ENCODE results near the gene GARIN5B.
"Not testable (repeated sequence)": the region's sequence is repeated elsewhere in the genome, so short reads cannot be mapped to it uniquely, and the experiment has no call there.

GARIN5B gene

DNA sequence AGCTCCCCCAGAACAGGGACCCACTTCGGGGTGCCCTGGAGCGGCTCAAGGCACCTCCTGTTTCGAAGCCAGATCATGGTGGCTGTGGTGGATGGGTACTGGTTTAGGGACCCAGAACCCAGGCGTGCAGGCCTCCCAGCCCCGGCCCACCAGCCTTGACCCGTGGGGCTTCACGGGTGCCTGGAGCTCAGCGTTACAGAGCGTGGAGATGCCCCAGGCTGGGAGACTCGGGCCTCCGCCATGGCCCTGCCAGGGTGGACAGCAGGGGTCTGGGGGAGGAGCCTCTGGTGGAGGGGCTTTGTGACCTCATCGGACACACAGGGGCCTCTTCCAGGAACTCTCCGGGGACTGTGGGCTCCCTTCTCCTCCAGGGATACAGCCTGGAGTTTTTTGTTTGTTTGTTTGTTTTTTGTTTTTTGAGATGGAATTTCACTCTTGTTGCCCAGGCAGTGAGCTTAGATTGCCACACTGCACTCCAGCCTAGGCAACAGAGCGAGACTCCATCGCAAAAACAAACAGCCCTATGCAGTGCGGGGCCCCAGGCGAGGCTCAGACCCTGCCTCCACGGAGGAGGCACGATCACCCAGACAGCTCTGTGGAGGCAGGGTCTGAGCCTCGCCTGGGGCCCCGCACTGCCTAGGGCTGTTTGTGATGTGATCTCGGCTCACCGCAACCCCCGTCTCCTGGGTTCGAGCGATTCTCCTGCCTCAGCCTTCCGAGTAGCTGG, at the start of gene GARIN5B:
TSS of gene GARIN5B (minus strand) at position 271 of the 727 bp plus-strand sequence. CDS start at position 77, 194 bp downstream.
- DNase-seq, result no peak

DNA sequence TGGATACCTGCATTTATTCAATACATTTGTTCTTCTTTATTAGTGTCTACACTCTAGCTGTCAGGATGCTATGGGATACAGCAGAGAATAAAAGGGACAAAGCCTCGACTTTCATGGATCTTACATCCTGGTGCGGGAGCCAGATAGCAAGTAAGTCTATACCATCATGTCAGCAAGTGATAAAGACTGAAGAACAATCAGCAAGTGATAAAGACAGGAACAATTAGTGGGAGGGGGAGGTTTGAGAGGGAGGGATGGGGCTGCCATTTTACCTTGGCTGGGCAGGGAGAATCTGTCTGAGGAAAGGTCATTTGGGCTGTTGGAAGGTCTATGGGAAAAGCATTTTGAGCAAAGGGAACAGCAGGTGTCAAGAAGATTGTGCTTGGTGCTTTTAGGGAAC, 47.1 kb upstream of the GARIN5B start:
- DNase-seq, result no peak

DNA sequence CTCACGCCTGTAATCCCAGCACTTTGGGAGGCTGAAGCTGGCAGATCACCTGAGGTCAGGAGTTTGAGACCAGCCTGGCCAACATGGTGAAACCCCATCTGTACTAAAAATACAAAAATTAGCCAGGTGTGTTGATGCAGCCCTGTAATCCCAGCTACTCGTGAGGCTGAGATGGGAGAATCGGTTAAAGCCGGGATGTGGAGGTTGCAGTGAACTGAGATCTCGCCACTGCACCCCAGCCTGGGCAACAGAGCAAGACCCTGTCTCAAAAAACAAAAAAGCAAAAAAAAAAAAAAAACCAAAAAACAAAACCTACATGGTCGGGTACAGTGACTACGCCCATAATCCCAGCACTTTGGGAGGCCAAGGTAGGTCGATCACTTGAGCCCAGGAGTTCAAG, 46.1 kb upstream of the GARIN5B start:
- not testable (repeated sequence) for DNase-seq

DNA sequence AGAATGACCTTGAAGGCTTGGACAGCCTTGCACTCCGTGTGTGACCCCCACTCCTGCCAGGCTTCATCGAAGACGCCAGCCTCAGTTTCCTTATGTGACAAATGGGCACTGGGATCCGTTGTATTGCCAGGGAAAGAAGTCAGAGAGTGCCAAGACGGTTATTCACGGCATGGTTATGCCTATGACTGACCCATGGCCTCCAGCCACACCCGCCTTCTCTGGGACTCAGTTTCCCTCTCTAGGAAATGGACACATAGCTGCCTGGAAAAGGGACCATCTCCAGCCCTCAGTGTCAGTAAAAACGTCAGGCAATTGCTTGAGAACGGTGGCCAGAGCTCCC, 45.4 kb upstream of the GARIN5B start:
- no peak for DNase-seq

DNA sequence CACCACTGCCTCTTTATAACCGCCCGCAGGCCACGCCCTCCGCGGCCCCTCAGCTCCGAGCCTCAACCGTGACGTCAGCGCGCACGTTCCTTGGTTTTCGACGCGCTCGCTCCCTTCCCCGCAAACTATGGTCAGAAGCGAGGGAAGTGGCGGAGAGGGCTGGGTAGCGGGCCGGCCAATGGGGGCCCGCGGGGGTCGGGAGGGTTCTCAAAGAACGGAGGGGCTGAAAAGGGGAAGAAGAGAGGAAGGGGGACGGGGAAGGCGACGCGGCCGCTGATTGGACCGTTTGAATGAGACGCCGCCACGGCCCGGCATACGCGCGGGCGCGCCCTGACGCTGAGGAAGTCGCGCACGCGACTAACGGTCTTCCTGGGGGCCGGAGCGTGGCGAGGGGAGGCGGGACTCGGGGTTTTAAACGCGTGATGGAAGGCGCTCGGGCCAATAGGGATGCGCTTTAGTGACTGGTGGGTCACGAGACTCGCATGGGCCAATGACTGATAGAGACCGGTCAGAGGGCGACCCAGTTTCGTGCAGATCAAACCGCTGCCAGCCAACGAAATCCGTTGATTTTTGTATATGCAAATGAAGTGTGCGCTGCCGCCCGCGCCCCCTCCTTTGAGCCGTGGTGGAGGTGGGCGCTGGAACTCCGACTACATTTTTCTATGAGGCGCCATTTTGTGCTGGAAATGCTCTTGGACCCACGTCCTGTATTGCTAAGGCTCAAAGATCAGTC, 44.9 kb upstream of the GARIN5B start:
- DNase-seq, result peak; percentile 99

DNA sequence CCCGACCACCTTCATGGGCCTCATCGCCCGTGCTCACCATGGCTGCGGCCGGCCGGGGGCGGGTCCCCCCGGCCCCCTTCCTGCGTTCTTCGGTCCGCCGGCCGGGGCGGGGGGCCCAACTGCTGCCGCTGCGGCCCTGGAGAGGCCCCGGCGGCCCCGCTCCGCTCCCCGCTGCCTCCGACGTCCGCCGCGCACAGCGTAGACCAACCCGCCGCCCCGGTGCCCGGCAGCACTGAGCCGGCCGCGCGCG, 44.4 kb upstream of the GARIN5B start, which contains the start of gene UBE2S:
TSS of gene UBE2S (minus strand) at position 239 of the 250 bp plus-strand sequence. CDS start at position 40, 199 bp downstream.
- not testable (repeated sequence) for DNase-seq

DNA sequence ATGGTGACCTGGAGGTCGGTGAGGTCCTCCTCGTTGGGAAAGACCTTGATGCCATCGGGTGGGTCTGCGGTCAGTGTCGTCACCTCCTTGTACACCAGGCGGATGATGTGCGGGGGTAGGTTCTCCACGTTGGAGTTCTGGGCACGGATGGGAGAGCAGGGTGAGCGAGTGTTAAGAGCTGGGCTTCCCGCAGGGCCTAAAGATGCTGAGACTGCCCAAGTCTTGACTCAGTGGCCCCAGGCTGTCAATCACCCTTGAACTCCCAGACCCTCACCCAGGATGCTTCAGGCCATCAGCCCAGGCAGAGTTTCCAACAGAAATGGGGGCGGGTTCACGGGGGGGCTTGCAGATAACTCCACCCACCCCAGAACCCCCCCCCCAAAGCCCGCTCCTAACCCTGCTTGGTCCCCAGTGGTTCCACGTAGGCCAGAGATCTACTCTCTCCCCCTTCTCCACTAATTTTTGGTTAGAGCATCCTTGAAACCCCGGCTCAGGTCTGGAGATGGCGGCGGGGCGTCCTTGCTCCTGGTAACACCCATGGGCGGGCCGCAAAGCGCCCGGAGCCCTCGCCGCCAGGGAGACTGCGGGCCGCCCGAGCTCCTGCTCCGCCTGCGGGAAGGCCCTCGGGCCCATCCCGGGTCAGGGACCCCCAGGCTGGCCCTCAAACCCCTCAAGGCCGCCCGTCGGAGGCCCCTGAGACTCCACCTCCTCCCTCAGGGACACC, 43.9 kb upstream of the GARIN5B start:
- peak; percentile 76 for DNase-seq

DNA sequence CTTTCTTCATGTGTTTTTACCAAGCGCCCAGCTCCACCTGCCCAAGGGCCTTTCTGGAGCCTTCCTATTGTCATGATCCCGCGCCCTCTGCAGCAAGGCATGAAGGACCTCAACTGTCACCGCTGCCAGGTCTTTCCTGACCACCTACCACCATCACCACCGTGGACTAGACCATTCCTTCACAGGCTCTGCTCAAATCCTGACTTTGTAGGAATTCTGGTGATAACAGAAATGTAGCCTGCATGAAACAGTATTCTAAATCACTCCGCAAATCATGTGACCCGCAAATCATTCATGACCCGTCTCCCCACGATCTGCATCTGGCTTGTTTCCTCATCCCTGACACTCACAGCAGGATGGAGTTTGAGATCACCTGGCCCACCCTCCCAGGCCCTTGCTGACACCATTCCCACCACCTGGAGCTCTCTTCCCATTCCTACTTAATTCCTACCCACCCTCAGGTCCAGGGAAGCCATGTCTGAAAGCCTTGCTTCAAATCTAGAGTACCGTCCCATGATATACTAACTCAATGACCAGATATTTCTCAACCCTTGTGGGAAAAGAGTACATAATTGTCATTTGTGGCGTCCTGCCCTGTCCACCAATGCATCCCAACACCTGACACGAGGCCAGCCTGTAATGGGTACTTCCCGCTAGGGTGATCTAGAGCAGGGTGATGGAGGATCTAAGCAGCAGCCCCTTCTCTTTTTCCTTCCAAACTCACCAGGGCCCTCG, 43.2 kb upstream of the GARIN5B start:
- no peak for DNase-seq

DNA sequence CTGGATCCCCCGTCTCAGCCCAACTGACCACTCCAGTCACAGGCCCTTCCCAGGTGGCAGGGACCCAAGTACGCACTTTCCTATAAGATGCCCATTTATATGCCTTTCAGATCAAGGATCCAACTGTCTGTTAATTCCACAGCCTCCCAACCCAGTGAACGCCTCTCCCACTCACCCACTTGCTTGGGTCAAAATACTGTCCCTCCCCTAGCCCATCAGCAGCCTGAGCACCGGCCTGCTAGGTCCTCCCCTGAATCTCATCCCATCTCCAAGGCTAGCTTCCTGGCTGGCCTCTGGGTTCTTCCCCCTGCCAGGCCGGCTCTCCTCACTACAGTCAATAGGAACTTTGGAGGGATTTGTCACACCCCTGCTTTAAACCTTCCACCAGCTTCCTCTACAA, 42.6 kb upstream of the GARIN5B start:
- DNase-seq, result no peak

DNA sequence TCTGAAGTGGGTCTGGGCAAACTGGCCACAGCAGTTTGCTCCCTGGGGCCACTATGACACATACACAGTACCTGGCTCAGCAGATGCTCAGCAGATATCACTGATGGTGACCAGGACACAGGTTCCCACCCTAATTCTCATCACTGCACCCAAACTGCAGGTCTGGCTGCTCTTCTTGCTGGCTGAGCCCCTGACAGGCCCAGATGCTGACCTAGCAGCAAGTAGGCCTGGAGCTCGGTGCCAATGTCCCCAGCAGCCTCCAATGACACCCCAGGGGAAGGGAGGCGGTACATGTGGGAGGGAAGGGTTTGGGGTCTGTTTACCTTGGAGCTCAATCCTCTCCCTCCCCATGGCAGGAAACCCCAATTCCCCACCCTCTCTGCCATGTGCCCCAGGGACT, 39.4 kb upstream of the GARIN5B start:
- no peak for DNase-seq

DNA sequence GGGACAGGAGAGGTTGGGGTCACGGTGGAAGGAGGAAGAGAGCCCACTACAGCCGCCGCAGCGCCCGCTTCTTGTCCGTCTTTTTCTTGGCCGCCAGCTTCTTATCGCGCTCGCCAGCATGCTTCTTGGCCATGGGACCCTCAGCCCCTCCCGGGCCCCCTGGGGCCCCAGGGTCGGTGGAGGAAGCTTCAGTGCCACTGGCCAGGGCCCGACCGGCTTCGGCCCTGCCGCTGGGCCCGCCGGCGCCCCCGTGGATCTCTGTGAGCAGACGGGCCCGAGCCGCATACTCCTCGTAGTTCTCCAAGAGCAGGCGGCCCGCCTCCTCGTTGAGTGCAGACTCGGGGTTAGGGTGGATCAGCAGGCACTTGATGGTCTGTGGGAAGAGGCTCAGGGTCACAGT, 38.3 kb upstream of the GARIN5B start:
- DNase-seq, result not testable (repeated sequence)

DNA sequence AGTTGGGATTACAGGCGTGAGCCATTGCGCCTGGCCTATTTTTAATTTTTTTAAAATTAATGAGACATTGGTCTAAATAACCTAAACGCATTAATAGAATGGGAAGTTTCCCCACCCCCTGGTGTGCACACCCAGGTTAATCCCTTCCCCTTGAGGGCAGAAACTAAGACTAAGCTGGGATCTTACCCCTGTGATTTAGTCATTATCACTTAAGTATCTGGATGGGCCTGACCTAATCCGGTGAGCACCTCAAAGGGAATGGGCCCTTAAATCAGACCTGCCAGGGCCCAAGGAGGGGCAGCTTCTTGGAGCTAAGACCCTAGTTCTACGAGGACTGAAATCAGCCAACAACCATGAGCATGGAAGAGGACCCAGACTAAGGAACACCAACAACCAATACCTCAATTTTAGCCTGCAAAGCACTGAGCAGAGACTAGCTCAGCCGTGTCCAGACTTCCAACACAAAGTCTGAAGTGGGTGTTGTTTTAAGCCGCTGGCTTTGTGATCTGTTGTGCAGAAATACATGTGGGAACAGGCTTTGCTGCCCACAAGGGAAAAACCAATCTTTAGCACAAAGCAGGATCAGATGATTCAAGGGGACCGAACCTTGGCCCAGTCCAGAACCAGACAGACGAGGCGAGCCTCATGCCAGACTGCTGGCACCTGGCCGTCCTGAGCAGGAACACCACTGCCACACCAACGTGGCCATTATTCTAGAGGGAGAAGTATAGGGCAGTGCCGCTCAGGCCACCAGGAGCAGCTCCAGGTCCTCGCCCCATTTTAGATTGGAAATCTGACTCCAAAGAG, 37.4 kb upstream of the GARIN5B start:
- no peak for DNase-seq

DNA sequence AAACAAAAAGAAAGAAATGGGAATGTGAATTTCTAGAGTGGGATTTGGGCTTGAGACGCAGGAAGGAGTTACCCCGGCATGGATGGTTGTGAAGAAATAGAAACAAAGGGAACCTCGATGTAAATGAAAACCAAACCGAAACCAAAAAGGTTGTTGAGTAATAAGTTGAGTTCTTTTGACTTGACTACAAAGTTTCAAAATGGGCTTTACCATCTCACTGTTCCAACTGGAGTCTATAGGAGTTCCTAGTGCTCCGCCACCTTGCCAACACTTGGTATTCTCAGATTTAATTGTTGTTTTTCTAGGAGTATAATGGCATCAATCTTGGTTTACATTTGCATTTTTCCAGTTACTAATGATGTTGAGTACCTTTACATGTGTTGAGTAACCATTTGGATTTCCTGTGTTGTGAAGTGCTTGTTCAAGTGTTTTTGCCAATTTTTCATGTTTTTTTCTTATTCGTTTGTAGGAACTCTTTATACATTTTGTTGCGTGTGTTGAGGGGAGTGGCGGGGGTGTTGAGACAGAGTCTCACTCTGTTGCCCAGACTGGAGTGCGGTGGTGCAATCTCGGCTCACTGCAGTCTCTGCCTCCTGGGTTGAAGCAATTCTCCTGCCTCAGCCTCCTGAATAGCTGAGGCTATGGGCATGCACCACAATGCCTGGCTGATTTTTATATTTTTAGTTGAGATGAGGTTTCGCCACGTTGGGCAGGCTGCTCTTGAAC, 35.3 kb upstream of the GARIN5B start:
- DNase-seq, result no peak

DNA sequence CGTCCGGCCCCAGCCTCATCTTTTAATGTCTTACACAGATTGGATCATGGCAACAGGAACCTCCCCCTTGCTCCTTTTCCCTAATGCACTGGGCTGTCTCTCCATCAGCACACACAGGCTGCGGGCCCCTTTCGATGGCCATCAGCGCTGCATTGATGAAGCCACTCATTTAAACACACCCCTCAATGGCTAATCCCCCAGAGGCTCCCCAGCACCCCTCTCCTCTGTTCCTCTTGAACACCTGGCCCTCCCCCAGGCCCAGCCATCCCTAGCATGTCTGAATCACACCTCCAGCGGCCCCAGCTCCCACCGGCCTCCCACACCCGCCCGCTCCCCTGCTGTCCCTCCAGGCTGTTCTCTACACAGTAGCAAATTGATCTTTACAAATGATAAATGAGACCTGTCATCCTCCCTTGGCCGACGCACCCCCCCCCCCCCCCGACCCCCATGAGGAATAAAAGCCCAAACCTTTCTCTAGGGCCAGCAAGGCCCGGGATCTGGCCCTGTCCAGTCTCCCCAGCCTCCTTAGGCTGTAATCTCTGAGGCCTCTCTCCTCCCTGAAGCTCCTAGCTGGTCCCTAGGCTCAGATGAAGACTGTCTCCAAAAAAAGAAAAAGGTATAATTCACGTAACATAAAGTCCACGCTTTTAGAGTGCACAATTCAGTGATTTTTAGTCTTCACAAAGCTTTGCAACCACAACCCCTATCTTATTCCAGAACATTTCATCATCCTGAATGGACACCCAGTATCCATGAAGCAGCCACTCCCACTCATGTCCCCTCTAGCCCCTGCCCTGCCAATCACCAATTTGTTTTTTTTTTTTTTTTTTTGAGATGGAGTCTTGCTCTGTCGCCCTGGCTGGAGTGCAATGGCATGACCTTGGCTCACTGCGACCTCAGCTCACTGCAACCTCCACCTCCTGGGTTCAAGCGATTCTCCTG, 30.0 kb upstream of the GARIN5B start:
- no peak for DNase-seq

DNA sequence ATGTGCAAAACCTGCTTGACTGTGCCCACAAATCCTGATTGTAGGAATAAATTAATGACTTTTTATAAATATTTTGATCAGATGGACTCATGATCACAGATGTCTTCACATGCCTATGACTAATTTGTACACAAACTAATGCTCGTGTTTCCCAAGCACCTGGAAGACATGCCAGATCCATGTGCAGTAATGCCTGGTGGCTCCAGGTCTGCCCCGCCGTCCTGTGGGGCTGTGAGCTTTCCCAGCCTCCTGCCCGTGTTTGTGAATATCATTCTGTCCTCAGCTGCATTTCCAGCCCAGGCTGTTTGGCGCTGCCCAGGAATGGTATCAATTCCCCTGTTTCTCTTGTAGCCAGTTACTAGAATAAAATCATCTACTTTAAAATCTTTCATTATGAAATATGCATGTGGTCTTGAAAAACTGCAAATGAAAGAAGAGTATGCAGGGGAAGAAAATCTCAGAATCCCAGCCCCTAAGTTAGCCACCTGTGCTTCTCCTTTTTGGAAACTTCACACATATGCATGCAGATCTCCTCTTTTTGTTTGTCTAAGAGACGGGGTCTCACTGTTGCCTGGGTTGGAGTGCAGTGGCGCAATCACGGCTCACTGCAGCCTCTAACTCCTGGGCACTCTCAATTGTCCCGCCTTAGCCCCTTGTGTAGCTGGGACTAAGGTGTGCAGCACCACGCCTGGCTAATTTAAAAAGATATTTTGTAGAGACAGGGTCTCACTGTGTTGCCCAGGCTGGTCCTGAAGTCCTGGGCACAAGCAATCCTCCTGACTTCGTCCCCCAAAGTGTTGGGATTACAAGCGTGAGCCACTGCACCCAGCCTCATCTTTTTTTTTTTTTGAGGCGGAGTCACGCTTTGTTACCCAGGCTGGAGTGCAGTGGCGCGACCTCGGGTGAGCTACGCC, 28.9 kb upstream of the GARIN5B start:
- DNase-seq, result no peak

DNA sequence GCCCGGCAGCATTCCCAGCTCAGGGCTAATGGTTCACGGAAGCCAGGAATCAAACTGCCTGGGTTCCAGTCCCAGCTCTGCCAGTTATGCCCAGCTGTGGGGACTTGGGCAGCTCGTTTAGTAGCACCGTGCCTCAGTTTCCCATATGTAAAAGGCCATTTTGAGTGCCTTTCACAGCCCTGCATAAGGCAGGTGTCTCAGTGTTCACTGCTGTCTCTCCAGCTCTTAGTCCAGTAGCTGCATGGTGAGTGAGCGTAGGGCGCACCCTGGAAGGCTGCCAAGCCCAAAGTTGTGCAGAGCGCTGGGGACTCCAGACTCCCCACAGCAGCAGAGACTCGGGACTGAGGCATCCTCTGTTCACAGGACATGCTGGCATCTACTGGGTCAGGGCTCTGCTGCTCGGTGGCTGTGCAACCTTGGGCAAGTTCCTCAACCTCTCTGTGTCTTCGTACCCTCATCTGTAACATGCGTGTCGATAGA, 28.2 kb upstream of the GARIN5B start:
- no peak for DNase-seq

DNA sequence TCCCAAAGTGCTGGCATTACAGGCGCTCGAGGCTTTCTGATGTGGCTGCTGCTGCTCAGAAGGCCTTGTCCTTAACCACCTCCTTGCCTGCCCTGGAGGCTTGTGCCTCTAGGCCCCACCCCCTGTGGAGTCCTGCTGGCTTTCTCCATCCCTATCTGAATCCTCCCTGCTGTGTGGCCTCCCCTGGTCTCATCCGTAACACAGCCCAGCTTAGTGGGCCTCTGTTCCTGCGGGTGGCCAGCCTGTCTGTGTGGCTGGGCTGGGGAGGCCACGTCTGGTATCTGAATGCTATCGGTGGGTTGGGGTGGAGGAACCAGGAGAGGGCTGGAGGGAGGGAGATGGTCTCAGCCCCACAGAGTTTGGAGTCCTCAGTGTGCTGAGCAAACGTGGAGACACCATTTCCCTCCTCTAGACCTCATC, 27.4 kb upstream of the GARIN5B start:
- no peak for DNase-seq

DNA sequence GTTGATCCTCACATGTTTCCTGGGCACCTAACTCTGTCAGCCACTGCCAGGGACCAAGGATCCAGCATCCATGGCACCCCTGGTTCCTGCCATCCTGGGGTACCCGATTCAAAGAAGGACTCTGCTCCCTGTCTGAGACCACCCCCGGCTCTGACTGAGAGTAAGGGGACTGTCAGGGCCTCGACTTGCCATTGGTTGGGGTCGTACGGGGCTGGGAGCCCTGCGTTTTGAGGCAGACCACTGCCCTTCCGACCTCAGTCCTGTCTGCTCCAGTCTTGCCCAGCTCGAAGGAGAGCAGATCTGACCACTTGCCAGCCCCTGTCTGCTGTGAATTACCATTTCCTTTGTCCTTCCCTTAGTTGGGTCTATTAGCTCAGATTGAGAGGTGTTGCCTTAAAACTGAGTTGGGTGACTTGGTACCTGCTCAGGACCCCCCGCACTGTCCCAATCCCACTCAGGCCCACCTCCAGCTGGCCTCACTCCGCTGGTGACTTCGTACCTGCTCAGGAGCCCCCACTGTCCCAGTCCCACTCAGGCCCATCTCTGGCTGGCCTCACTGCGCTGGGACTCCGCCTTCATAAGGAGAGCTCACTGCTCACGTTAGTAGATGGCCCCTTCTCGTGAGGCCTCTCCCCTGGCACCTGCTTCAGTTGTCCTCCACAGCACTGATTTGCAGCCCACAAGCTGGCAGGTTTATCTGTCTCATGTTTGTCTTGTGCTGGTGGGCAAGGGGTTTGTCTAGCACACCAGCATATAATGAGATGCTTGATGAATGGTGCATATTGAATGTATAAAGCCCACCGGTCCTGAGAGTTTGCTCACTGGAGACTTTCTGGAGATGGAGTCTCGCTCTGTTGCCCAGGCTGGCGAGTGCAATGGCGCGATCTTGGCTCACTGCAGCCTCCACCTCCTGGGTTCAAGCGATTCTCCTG, 26.6 kb upstream of the GARIN5B start:
- no peak for DNase-seq
